Measurements from ENCODE around the gene COG7.

COG7 gene

GRCh38 chr16:23452572-23453337, at the start of gene COG7:
Gene COG7 (minus strand): TSS chr16:23453189. CDS start chr16:23452994, 195 bp downstream.
- peak within 1 kb of the TSS; percentile 83 for H3K27ac ChIP-seq (ENCODE audit: low read depth, low read length)
- peak within 1 kb of the TSS; percentile 47 for H3K9ac ChIP-seq (ENCODE audit: low read length)
- no peaks in the 10 kb centered on the region for H3K36me3 ChIP-seq (ENCODE audit: control insufficient read depth, insufficient read depth, low read length)
- H3K27me3 ChIP-seq (ENCODE audit: control insufficient read depth, insufficient read depth, low read length): no peaks in the 10 kb centered on the region
- H3K4me1 ChIP-seq (ENCODE audit: control insufficient read depth, insufficient read depth, low read length): peaks cover 2% of the 10 kb centered on the region
- peak within 1 kb of the TSS; percentile 91 for H3K4me3 ChIP-seq (ENCODE audit: low read length)

GRCh38 chr16:23502466-23502865, 49.5 kb upstream of the COG7 start:
- Histone ChIP-seq H3K36me3 (ENCODE audit: control insufficient read depth, insufficient read depth, low read length) (no peaks in the 10 kb centered on the region), H3K27me3 (ENCODE audit: control insufficient read depth, insufficient read depth, low read length) (no peaks in the 10 kb centered on the region), H3K4me1 (ENCODE audit: control insufficient read depth, insufficient read depth, low read length) (peaks cover 2% of the 10 kb centered on the region), H3K9ac (ENCODE audit: low read length) (no peak overlapping the region), H3K4me3 (ENCODE audit: low read length) (no peak overlapping the region), H3K27ac (ENCODE audit: low read depth, low read length) (no peak overlapping the region)

GRCh38 chr16:23501291-23501690, 48.3 kb upstream of the COG7 start:
- Histone ChIP-seq H3K36me3 (ENCODE audit: control insufficient read depth, insufficient read depth, low read length) (no peaks in the 10 kb centered on the region), H3K27me3 (ENCODE audit: control insufficient read depth, insufficient read depth, low read length) (no peaks in the 10 kb centered on the region), H3K9ac (ENCODE audit: low read length) (no peak overlapping the region), H3K27ac (ENCODE audit: low read depth, low read length) (no peak overlapping the region), H3K4me3 (ENCODE audit: low read length) (no peak overlapping the region), H3K4me1 (ENCODE audit: control insufficient read depth, insufficient read depth, low read length) (peaks cover 2% of the 10 kb centered on the region)

GRCh38 chr16:23500862-23501225, 47.9 kb upstream of the COG7 start:
- no peak overlapping the region for H3K27ac ChIP-seq (ENCODE audit: low read depth, low read length)
- no peak overlapping the region for H3K9ac ChIP-seq (ENCODE audit: low read length)
- no peaks in the 10 kb centered on the region for H3K27me3 ChIP-seq (ENCODE audit: control insufficient read depth, insufficient read depth, low read length)
- no peak overlapping the region for H3K4me3 ChIP-seq (ENCODE audit: low read length)
- H3K4me1 ChIP-seq (ENCODE audit: control insufficient read depth, insufficient read depth, low read length): peaks cover 2% of the 10 kb centered on the region
- H3K36me3 ChIP-seq (ENCODE audit: control insufficient read depth, insufficient read depth, low read length): no peaks in the 10 kb centered on the region

GRCh38 chr16:23500212-23500861, 47.3 kb upstream of the COG7 start:
- H3K4me1 ChIP-seq (ENCODE audit: control insufficient read depth, insufficient read depth, low read length): peaks cover 2% of the 10 kb centered on the region
- H3K27ac ChIP-seq (ENCODE audit: low read depth, low read length): no peak overlapping the region
- no peaks in the 10 kb centered on the region for H3K27me3 ChIP-seq (ENCODE audit: control insufficient read depth, insufficient read depth, low read length)
- no peak overlapping the region for H3K4me3 ChIP-seq (ENCODE audit: low read length)
- H3K36me3 ChIP-seq (ENCODE audit: control insufficient read depth, insufficient read depth, low read length): no peaks in the 10 kb centered on the region
- H3K9ac ChIP-seq (ENCODE audit: low read length): no peak overlapping the region

GRCh38 chr16:23499801-23500200, 46.8 kb upstream of the COG7 start:
- no peaks in the 10 kb centered on the region for H3K36me3 ChIP-seq (ENCODE audit: control insufficient read depth, insufficient read depth, low read length)
- no peak overlapping the region for H3K9ac ChIP-seq (ENCODE audit: low read length)
- peaks cover 2% of the 10 kb centered on the region for H3K4me1 ChIP-seq (ENCODE audit: control insufficient read depth, insufficient read depth, low read length)
- H3K27ac ChIP-seq (ENCODE audit: low read depth, low read length): no peak overlapping the region
- no peaks in the 10 kb centered on the region for H3K27me3 ChIP-seq (ENCODE audit: control insufficient read depth, insufficient read depth, low read length)
- no peak overlapping the region for H3K4me3 ChIP-seq (ENCODE audit: low read length)

GRCh38 chr16:23498863-23499262, 45.9 kb upstream of the COG7 start:
- Histone ChIP-seq H3K27me3 (ENCODE audit: control insufficient read depth, insufficient read depth, low read length) (no peaks in the 10 kb centered on the region), H3K36me3 (ENCODE audit: control insufficient read depth, insufficient read depth, low read length) (peaks cover 5% of the 10 kb centered on the region), H3K4me1 (ENCODE audit: control insufficient read depth, insufficient read depth, low read length) (no peaks in the 10 kb centered on the region), H3K4me3 (ENCODE audit: low read length) (no peak overlapping the region), H3K27ac (ENCODE audit: low read depth, low read length) (no peak overlapping the region), H3K9ac (ENCODE audit: low read length) (no peak overlapping the region)

GRCh38 chr16:23497543-23497868, 44.5 kb upstream of the COG7 start:
- Histone ChIP-seq H3K36me3 (ENCODE audit: control insufficient read depth, insufficient read depth, low read length) (peaks cover 16% of the 10 kb centered on the region), H3K9ac (ENCODE audit: low read length) (no peak overlapping the region), H3K4me3 (ENCODE audit: low read length) (no peak overlapping the region), H3K27me3 (ENCODE audit: control insufficient read depth, insufficient read depth, low read length) (no peaks in the 10 kb centered on the region), H3K4me1 (ENCODE audit: control insufficient read depth, insufficient read depth, low read length) (no peaks in the 10 kb centered on the region), H3K27ac (ENCODE audit: low read depth, low read length) (no peak overlapping the region)

GRCh38 chr16:23496821-23497542, 44.0 kb upstream of the COG7 start:
- Histone ChIP-seq H3K9ac (ENCODE audit: low read length) (no peak overlapping the region), H3K27me3 (ENCODE audit: control insufficient read depth, insufficient read depth, low read length) (no peaks in the 10 kb centered on the region), H3K4me1 (ENCODE audit: control insufficient read depth, insufficient read depth, low read length) (no peaks in the 10 kb centered on the region), H3K4me3 (ENCODE audit: low read length) (no peak overlapping the region), H3K36me3 (ENCODE audit: control insufficient read depth, insufficient read depth, low read length) (peaks cover 19% of the 10 kb centered on the region), H3K27ac (ENCODE audit: low read depth, low read length) (no peak overlapping the region)

- Histone ChIP-seq H3K36me3 (ENCODE audit: control insufficient read depth, insufficient read depth, low read length) (peaks cover 19% of the 10 kb centered on the region), H3K4me1 (ENCODE audit: control insufficient read depth, insufficient read depth, low read length) (no peaks in the 10 kb centered on the region), H3K27ac (ENCODE audit: low read depth, low read length) (no peak overlapping the region), H3K4me3 (ENCODE audit: low read length) (no peak overlapping the region), H3K9ac (ENCODE audit: low read length) (no peak overlapping the region), H3K27me3 (ENCODE audit: control insufficient read depth, insufficient read depth, low read length) (no peaks in the 10 kb centered on the region)
Observed at GRCh38 chr16:23495671-23496070, 42.7 kb upstream of the COG7 start.

- Histone ChIP-seq H3K4me3 (ENCODE audit: low read length) (no peak overlapping the region), H3K9ac (ENCODE audit: low read length) (no peak overlapping the region), H3K27me3 (ENCODE audit: control insufficient read depth, insufficient read depth, low read length) (no peaks in the 10 kb centered on the region), H3K36me3 (ENCODE audit: control insufficient read depth, insufficient read depth, low read length) (peaks cover 24% of the 10 kb centered on the region), H3K4me1 (ENCODE audit: control insufficient read depth, insufficient read depth, low read length) (no peaks in the 10 kb centered on the region), H3K27ac (ENCODE audit: low read depth, low read length) (no peak overlapping the region)
Observed at GRCh38 chr16:23494188-23494587, 41.2 kb upstream of the COG7 start.

GRCh38 chr16:23491490-23492391, 38.8 kb upstream of the COG7 start:
- no peak overlapping the region for H3K27ac ChIP-seq (ENCODE audit: low read depth, low read length)
- peaks cover 37% of the 10 kb centered on the region for H3K36me3 ChIP-seq (ENCODE audit: control insufficient read depth, insufficient read depth, low read length)
- no peak overlapping the region for H3K4me3 ChIP-seq (ENCODE audit: low read length)
- H3K9ac ChIP-seq (ENCODE audit: low read length): no peak overlapping the region
- no peaks in the 10 kb centered on the region for H3K27me3 ChIP-seq (ENCODE audit: control insufficient read depth, insufficient read depth, low read length)
- no peaks in the 10 kb centered on the region for H3K4me1 ChIP-seq (ENCODE audit: control insufficient read depth, insufficient read depth, low read length)
